C4-2B (cell line): ENCODE measurements around the gene CD99L2.

Source experiments
- CTCF ChIP-seq: fragments of 450-650 bp; conservative IDR thresholded peaks from 2 replicates; pipeline ENCODE4 v1.5.1; 2017; ENCODE audit warnings: mild to moderate bottlenecking
- ZFX ChIP-seq: fragments of 450-650 bp; IDR thresholded peaks from 2 replicates; pipeline ENCODE4 v1.6.1; 2017

- no peak for TF ChIP-seq CTCF
- no peak for TF ChIP-seq ZFX
Observed at GRCh38 chrX:150870487-150871340, 27.8 kb downstream of the CD99L2 start.
